HG02678 (cell line): ENCODE results near the gene STK38L.

ENCODE experiments used
- ATAC-seq: cut with Tn5 transposase; IDR thresholded peaks from one replicate; pipeline ENCODE4 v1.9.1; 2021; ENCODE audit warnings: mild to moderate bottlenecking, moderate library complexity; ENCODE audit not compliant: unreplicated experiment

Gene STK38L

GRCh38 chr12:27343255-27344000 lies 99.3 kb downstream of the STK38L start:
- no peak for ATAC-seq

- ATAC-seq: no peak
Measured at GRCh38 chr12:27344246-27344645, 100.2 kb downstream of the STK38L start.

GRCh38 chr12:27344760-27345159 lies 100.7 kb downstream of the STK38L start:
- ATAC-seq: no peak

GRCh38 chr12:27345376-27345775 lies 101.3 kb downstream of the STK38L start:
- no peak for ATAC-seq

GRCh38 chr12:27347779-27348178 lies 103.7 kb downstream of the STK38L start:
- no peak for ATAC-seq

GRCh38 chr12:27351476-27351875 lies 107.4 kb downstream of the STK38L start:
- no peak for ATAC-seq

GRCh38 chr12:27355486-27355885 lies 111.4 kb downstream of the STK38L start:
- ATAC-seq: no peak

GRCh38 chr12:27355979-27356378 lies 111.9 kb downstream of the STK38L start:
- no peak for ATAC-seq

GRCh38 chr12:27359578-27360340 lies 115.7 kb downstream of the STK38L start:
- no peak for ATAC-seq

GRCh38 chr12:27361372-27361771 lies 117.3 kb downstream of the STK38L start:
- ATAC-seq: no peak

GRCh38 chr12:27366621-27367020 lies 122.5 kb downstream of the STK38L start:
- no peak for ATAC-seq

GRCh38 chr12:27367078-27367477 lies 123.0 kb downstream of the STK38L start:
- no peak for ATAC-seq
